T47D (cell line): Measurements from ENCODE around the gene GPR179.
"Not testable (repeated sequence)": the region's sequence is repeated elsewhere in the genome, so short reads cannot be mapped to it uniquely, and the experiment has no call there.

ENCODE experiments used
- DNase-seq, 2 experiments: peaks; one replicate each; pipeline versions ENCODE4 v3.0.0 to v3.0.0-alpha.2; 2011 to 2012; ENCODE audit warnings: low read depth in 1 of 2, low spot score in 1 of 2
- JUND ChIP-seq: IDR thresholded peaks from 2 replicates; pipeline ENCODE4 v1.6.1; 2012; ENCODE audit warnings: low read depth
- in situ Hi-C: cut with HindIII; loops from 2 replicates; pipeline ENCODE4 v1.10.0; 2016; ENCODE audit warnings: low sequenced_read_pairs, low pct_unique_long_range_greater_than_20kb

The GPR179 gene

GRCh38 chr17:38325221-38325851 is 18.4 kb downstream of the GPR179 start:
- in situ Hi-C loops: no loop called here
- DNase-seq: no peak
- TF ChIP-seq JUND: no peak

- no peak for TF ChIP-seq JUND
- no peak for DNase-seq
- in situ Hi-C loops: no loop called here
Observed at GRCh38 chr17:38324772-38325171, 19.0 kb downstream of the GPR179 start.

GRCh38 chr17:38324141-38324697 is 19.5 kb downstream of the GPR179 start:
- TF ChIP-seq JUND: no peak
- DNase-seq: no peak
- in situ Hi-C loops: no loop called here

- TF ChIP-seq JUND: no peak
- no peak for DNase-seq
- in situ Hi-C loops: no loop called here
Observed at GRCh38 chr17:38322897-38323296, 20.9 kb downstream of the GPR179 start.

- no peak for TF ChIP-seq JUND
- in situ Hi-C loops: no loop called here
Observed at GRCh38 chr17:38322156-38322779, 21.5 kb downstream of the GPR179 start.

GRCh38 chr17:38320482-38320881 is 23.3 kb downstream of the GPR179 start:
- TF ChIP-seq JUND: no peak
- peak; percentile 80 to 100 for DNase-seq
- in situ Hi-C loops: no loop called here

More at GRCh38 chr17:38322156-38322779, 21.5 kb downstream of the GPR179 start:
- DNase-seq: peak; percentile 43 to 78

- TF ChIP-seq JUND: no peak
- in situ Hi-C loops: no loop called here
- no peak for DNase-seq
Observed at GRCh38 chr17:38317081-38317480, 26.7 kb downstream of the GPR179 start.

- TF ChIP-seq JUND: no peak
- in situ Hi-C loops: no loop called here
- DNase-seq: no peak
Observed at GRCh38 chr17:38315497-38315896, 28.3 kb downstream of the GPR179 start.

- in situ Hi-C loops: not testable (repeated sequence)
Observed at GRCh38 chr17:38296834-38297517, 46.8 kb downstream of the GPR179 start, which contains the start of gene MRPL45. Gene MRPL45 (plus strand): TSS chr17:38297168. CDS start chr17:38297184, 16 bp downstream.

GRCh38 chr17:38295602-38296365 is 48.0 kb downstream of the GPR179 start:
- in situ Hi-C loops: not testable (repeated sequence)
- DNase-seq: peak in 1 of 2 experiments; percentile 30

More at GRCh38 chr17:38296834-38297517, 46.8 kb downstream of the GPR179 start, which contains the start of gene MRPL45:
- peak; percentile 71 to 99 for DNase-seq

- in situ Hi-C loops, DNase-seq: not testable (repeated sequence)
Observed at GRCh38 chr17:38289760-38290159, 54.0 kb downstream of the GPR179 start.

- DNase-seq: peak in 1 of 2 experiments; percentile 62
- in situ Hi-C loops: not testable (repeated sequence)
Observed at GRCh38 chr17:38288217-38288827, 55.4 kb downstream of the GPR179 start.

GRCh38 chr17:38286501-38287091 is 57.2 kb downstream of the GPR179 start:
- in situ Hi-C loops: not testable (repeated sequence)

GRCh38 chr17:38285994-38286393 is 57.8 kb downstream of the GPR179 start:
- in situ Hi-C loops, DNase-seq: not testable (repeated sequence)

More at GRCh38 chr17:38286501-38287091, 57.2 kb downstream of the GPR179 start:
- DNase-seq: peak in 1 of 2 experiments; percentile 63
